Measurements from ENCODE around the gene PCGF3.

GRCh38 chr4:729336-730315, 24.0 kb downstream of the PCGF3 start:
- TF ChIP-seq CTCF (IDR thresholded peaks at IDR 0.05; ENCODE audit: low read depth, low read length, missing input control) = no peak
- no peak for TF ChIP-seq RAD21 (IDR thresholded peaks at IDR 0.05)
- no peak for TF ChIP-seq TAF1 (conservative IDR thresholded peaks at IDR 0.05)
- no peak for TF ChIP-seq REST (IDR thresholded peaks at IDR 0.05)
- TF ChIP-seq MAX (IDR thresholded peaks at IDR 0.05) = no peak
- TF ChIP-seq YY1 (IDR thresholded peaks at IDR 0.05) = no peak
- no peak for TF ChIP-seq GABPA (IDR thresholded peaks at IDR 0.05 in 1 of 2, conservative IDR thresholded peaks at IDR 0.05 in 1 of 2)
- no peak for TF ChIP-seq RXRA (IDR thresholded peaks at IDR 0.05)
- no peak for TF ChIP-seq HNF4G (IDR thresholded peaks at IDR 0.05)
- TF ChIP-seq EGR1 (IDR thresholded peaks at IDR 0.05; ENCODE audit: low read depth in 2 of 2) = no peak
